ENCODE data around the gene ZNF512B. TPM values are rescaled to one million over a fixed set of nuclear protein-coding genes. Genes with fewer than 3 reads are reported as not detected.

ZNF512B gene
- total RNA-seq, 1 donor from 2014 or later, result 13.9 TPM

DNA sequence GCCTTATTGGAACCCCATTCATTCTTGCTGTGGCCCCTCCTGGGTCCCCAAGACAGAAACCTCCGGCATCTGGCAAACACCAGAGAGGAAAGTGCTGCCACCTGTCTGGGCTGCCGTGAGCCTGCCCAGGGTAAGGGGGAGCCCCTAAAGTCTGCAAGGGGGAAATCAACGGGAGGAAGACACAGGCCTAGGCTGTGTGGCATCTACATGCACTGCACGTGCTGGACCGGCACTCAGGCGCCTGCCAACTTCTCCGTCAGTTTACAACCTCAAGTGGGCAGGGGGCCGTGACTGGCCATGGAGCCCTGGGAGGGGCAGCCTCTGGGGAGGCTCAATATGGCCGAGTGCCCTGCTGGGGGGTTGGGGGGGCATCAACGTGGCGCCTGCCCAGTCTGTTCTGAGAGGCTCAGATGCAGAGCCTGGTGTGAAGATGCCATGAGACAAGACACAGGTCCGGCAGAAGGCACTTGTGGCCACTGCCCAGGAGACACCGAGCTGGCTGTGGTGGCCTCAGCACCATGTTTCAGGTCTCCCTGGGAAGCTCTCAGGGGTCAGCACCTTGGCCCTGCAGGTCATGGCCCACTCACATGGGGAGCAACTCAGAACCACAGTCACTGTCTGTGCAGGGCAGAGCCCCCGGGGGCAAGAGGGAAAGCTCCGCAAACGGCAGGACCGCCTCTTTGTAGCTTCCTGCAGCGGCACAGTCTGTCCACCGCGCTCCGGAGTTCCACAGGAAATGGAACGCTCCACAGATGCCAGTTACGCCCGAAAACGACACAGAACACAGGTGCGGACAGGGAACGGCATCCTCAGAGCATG, 21.9 kb downstream of the ZNF512B start:
- ATAC-seq, result no peak

DNA sequence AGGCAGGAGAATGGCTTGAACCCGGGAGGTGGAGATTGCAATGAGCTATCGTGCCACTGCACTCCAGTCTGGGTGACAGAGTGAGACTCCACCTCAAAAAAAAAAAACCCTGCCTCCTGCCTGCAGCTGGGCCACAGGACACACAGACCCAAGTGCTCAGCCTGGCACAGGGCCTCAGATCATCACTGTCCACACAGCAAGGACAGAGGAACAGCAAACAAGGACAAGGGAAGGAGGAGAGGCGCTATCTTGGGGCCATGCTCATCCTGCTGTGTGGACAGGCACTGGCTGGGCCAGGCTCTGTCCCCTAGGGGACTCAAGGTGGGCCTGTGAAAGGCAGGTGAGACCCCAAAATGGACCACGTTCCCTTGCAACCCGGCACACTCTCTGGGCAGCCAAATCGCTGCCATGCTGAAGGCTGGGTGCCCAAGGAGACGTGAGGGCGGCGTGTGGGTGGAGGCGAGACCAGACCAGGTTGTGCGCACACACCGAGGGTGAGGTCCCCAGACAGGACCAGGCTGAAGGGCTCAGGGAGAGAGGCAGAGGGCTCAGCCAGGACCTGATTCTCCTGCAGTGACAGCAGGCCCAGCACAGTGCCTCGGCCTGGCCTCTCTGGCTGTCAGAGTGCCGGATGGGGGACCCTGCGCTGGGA, 22.6 kb downstream of the ZNF512B start:
- ATAC-seq, result no peak

DNA sequence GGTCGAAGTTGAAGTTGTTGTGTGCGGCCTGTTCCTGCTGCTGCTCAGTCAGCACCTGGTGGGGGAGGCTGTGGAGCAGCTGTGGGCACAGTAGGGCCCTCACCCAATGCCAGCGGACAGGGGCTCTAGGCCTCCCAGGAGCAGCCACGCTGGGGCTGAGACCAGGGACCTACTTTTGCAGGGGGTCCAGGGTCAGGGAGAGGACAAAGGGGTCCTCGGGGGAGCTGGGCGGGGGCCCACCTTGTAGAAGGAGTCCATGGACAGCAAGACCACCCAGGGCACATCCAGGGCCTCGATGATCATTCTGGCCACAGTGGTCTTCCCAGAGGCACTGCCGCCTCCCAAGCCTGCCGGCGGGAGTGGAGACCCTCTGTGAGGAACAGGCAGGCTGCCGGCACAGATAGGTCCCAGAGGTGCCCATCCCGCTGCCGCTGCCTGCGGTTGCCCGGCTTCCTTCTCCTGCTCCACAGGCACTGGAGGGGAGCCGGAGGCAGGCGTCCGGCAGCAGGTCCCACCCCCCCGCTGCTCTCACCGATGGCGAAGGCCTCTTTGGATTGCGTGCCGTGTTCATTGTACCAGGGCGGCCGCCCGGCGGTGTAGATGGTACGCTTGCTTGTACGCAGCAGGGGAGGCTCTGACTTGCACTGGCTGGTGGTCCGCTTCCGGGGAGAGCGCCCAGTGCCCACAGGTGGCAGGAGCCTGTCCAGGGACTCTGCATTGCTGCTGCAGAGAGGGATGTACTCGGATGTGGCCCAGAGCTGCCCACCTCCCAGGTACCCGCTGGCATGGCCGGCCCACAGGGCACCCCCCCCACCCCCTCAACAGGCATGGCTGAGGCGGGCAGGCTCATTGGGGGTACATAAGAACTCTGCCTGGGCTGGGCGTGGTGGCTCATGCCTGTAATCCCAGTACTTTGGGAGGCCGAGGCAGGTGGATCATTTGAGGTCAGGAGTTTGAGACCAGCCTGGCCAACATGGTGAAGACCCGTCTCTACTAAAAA, 23.5 kb downstream of the ZNF512B start:
- no peak for ATAC-seq

DNA sequence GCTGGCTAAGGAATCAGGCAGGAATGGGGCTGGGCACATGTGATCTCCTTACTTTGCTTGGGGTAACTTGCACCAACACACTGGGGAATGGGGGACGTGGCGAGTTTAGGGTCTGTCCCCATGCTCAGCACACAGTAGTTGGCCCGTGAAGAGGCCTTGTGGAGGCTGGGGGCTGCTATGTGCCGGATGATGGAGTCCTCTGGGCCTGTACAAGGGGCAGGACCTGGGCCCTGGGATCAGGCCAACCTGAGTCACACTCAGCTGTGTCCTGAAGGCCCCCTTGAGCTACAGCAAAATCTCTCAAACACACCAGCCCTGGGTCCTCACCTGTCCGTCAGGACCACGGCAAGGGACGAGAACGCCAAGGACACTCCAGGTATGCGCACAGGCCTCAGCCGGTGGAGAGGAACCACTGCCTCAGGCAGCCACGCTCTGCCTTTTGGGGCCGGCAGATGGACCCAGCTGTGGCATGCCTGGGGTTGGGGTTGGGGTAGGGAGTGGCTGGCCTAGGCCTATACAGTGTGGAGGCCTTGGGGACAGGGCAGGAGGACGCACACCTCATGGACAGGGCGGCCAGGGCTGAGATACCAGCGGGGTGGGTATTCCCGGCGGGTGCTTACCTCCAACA, 24.6 kb downstream of the ZNF512B start:
- ATAC-seq, result no peak

DNA sequence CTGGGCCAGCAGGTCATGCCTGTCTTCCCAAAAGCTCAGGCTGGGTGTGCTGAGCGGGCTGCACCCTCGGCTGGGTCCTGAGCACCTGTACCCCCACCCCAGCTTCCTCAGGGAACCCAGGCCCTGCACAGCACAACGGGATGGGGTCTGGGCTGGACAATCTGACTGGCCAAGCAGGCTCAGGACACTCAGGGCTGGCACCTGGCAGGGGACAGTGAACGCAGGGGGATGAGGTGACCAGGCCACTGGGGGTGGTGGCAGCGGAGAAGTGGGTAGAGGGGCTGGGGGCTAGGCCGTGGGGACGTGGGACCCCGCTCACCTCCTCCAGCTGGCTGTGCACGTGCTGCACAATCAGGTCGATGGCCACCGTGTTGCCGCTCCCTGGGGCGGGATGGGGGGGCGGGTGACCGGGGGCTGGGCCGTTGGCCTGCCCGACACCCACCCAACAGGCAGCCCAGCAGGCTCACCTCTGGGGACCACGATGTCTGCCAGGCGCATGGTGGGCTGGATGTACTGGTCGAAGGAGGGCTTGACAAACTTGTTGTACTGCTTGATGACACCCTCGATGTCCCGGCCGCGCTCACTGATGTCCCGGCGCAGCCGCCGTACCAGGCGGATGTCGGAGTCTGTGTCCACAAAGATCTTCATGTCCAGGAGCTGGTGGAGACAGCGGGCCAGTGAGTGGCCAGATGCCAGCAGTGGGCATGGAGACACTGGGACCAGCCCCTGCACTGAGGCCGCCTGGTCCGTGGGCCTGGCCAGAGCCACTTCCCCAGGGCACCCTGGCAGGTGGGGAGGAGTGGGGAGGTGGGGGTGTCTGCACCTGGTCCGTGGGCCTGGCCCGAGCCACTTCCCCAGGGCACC, 25.4 kb downstream of the ZNF512B start:
- no peak for ATAC-seq

DNA sequence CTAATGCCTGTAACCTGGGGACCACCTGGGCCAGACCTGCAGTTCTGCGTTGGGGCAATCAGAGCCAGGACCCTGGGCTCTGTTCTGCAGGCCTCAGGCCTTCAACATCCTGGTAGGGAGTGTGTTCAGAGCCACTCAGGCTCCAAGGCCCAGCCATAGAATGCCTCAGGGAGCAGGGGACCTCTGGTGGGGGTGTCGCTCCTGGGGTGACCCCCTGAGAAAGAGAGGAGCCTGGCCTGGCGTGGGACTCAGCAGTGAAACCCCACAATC, 26.0 kb downstream of the ZNF512B start:
- no peak for ATAC-seq

DNA sequence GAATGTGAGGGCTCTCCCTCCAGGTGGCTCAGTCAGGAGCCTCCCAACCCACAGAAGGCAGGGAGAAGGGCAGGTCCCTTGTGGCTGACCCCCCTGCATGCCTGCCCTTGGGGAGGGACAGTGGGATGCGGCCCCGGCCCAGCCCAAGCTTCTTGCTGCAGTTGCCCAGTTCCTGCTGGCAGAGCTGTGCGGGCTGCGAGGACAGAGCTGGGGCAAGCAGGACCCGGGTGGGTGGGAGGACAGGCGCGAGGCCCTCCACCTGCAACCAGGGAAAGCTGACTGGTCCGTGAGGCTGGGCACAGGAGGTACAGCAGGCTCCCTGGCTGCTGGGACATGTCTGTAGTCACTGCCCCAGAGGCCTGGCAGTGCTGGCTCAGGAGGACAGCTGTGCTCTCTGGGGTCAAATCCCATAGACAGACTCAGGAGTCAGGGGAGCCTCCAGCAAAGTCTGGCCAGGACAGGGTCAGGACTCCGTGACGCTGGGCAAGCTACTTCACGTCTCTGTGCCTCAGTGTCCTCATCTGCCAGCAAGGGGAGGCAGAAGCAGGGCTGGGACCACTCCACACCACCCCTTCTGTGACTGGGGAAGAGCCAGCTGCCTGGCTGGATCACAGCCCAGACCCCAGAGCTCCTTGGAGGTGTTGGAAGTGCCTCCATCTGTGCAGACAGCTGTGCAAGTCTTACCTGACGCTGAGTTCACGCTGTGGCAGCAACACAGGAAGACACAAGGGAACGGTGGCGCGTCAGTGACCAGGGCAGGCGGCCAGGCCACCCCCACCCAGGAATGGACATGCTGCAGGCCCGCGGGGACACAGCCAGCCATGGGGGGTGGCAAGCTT, 26.5 kb downstream of the ZNF512B start:
- peak; percentile 0 for ATAC-seq

DNA sequence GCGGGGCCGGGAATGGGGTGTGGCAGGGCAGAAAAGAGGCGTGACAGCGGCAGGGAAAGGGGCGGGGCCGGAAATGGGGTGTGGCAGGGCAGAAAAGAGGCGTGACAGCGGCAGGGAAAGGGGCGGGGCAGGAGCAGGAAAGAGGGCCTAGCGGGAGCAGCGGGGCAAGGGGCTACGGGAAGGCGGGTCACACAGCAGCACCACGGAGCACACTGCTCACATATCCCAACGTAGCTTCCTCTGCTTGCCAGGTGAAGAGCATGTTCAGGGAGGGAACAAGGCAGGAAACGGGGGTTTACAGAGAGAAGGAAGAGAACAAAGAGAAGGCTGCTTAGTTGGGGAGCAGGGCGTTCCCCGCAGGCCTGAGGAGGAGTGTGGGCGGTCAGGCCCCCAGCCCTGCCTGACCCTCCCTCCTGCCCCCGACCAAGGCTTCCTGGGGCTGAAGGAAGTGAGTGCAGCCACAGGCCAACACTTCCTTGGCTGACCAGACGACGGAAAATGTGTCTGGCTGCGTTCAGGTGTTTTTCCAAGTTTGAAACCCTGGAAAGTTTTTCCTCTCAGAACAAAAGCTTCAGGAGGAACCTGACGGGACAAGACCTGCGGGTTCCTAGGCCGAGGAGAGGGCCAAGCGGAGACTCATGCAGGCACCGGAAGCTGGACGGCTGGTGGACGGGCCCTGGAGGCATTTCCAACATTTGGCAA, 27.3 kb downstream of the ZNF512B start:
- ATAC-seq, result peak; percentile 20

DNA sequence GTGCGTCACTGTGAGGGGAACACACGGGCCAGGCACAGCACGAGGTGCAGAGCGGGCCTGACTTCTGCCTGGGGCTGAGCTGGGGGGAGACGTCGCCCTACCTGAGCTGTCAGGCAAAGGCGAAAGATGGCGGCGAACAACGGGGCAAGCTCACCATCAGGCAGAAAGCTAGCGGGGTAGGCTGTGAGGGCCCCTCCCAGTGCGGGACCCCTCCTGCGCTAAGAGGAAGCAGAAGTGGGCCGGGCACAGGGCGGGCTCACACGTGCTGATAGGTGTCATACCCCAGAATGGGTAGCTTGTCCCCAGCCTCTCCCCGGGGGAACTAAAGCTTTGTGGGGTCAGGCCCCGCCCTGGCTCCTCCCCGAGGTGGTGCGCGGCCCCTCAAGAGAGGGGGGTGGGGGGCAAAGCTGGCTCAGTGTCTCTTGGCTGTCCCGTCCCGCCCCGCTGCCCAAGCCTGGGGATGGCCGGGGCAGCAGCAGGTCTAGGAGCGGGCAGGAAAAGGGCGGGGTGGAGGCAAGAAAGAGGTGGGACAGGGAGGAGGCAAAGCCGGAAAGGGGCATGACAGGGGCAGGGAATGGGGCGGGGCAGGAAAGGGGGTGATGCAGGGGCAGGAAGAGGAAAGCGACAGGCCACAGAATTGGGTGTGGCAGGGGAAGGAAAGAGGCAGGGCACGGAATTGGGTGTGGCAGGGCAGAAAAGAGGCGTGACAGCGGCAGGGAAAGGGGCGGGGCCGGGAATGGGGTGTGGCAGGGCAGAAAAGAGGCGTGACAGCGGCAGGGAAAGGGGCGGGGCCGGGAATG, 28.2 kb downstream of the ZNF512B start:
- ATAC-seq, result peak; percentile 77

DNA sequence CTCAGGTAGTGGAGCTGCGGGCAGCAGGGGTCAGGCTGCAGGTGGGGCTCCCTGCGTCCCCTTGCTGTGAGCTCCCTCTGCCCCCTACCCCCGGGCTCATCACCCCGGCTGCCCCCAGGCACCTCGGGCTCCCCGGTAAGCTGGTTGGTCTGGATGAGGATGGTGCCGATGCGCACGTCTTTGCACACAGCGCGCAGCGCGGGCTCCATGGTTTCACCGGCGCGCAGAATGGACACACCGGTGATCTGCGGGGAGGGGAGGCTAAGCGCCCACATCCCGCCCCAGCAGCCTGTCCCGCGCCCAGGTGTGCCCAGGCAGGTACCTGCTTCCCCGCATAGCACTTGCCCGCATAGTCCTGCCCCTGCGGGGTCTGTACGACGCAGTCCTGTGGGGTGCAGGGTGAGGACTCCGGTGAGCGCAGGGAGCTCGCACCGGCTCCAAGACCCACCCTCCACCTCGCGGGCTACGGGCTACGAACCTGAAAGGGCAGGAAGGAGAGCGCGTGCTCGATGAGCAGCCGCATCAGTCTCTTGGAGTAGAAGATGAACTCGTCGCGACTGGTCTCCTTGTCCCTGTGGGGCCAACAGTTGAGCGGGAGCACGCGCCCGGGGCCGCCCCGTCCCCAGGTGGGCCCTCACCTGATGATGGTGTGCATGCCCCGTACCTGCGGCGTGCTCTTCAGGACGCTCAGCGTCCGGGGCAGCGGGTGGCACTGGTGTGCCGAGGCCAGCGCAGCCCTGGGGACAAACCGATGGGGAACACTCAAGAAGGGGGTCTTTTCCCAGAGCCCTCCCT, 29.1 kb downstream of the ZNF512B start:
- peak; percentile 1 for ATAC-seq

DNA sequence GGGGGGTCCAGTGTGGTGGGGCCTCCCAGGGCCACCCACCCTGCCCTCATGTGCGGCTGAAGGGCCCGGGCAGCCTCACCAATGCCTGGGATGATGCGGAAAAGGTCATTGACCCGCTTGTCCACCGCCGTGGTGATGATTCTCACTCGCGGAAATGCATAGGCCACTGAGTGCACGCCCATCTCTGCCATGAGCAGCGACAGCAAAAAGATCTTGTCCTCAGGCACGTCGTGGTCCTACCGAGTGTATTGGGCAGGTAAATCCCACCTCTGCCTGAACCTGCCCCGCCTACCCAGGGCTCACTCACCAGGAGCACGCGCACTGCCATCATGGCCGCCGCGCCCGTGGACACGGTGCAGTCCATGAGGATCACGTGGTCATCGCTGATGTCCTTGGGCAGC, 29.7 kb downstream of the ZNF512B start:
- ATAC-seq, result no peak

DNA sequence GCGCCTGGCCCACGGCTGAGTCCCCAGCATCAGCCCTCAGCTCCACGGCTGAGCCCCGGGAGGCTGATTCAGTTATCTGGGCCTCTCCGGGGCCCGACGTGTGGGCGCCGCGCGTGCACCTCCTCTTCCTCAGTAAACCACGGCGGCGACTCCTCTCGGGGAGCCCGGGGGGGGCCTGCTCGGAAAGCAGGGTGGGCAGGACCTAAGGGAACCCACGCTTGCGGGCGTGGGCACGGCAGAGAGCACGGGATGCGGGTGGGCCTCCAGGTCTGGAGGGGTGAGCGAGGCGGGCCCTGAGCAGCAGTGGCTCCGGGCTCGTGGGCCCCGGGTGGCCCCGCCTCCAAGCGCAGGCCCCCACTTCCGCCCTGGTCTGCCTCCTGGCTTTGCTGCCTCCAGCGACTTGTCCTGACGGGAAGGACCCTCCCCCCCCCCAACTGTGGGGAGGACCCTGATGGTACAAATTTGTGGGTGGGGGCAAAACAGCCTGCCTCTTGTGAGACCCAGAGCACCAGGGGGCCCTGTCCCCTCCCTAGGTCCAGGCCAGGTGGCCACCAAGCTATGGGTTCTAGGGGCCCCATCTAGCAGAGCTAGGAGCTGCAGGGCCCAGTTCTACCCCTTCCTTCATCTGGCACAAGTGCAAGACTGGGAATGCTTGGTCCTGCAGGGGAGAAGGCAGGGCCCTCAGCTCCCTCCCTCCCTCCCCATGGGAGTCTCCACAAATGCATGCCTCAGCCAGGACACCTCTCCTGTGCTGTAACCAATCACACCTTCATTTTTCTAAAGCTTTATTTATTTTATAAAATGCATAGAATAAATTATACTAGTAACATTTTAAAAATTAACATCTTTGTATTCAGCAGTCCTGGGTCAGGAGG, 30.4 kb downstream of the ZNF512B start:
- no peak for ATAC-seq

DNA sequence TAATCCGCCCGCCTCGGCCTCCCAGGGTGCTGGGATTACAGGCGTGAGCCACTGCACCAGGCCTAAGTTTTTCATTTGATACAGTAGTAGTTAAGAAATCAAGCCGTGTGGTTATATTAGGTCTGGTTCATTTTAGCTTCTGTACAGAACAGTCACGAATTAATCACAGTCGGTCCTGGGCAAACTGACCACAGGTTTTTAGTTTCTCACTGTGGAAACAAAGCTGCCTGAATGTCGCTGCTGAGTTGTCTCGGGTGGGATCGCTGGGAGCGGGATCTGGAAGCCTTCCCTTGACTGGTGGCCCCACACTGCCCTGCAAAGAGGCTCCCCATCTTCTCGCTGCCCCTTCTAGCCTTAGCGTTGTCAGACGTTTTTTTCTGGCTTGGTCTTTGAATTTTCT, 32.1 kb downstream of the ZNF512B start:
- ATAC-seq, result no peak

DNA sequence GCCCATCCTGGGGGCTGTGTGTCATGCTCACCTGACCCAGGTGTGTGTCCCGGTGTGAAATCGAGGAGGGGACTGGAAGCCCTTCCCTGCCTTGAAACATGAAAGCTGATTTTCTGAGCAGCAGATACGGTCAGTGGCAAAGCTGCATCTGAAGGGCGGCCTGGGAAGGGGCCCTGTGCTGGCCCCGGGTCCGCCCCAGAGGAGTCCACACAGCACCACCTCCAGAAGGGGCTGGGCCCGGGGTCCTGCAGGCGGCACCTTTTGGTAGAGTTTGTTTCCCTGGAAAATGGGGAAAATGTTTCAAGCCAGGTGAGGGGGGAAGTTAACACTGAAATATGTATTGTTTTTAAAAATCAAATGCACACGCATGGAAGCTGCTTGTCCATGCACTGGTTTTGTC, 34.3 kb downstream of the ZNF512B start:
- no peak for ATAC-seq

DNA sequence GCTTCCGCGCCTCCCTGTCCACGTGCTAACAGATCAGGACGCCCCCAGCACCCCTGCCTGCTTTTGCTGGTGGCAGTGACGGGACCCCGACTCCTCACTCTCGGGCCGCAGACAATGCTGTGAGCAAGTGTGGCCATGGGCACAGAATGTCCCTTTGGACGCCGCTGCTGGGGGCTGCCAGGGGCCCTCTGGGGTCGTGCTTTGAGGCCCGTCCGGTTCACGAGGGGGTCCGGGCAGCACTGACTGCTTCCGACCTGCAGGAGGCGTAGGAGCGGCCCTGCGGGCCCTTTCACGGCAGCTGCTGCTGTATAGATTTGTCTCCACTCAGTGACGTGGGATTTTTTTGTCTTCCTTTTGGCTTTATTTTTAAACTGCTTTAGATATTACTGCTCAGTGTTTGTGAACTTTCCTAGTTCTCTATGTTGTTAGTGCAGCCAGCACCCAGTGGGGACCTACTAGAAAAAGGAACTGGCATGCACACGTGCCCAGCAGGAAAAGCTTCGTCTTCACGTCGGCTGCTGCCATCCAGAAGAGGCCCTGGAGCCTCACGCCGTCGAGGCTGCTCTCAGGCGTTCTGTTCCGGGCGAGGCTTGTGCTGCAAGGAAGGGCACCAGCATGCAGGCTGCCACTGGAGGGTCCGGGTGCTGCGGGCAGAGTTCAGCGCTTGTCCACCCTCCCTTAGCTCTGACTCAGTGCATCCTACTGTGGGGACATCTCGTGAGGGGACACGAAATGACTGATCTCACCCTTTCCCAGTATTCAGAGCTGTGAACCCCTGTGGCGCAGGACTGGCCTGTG, 35.3 kb downstream of the ZNF512B start:
- ATAC-seq, result no peak

DNA sequence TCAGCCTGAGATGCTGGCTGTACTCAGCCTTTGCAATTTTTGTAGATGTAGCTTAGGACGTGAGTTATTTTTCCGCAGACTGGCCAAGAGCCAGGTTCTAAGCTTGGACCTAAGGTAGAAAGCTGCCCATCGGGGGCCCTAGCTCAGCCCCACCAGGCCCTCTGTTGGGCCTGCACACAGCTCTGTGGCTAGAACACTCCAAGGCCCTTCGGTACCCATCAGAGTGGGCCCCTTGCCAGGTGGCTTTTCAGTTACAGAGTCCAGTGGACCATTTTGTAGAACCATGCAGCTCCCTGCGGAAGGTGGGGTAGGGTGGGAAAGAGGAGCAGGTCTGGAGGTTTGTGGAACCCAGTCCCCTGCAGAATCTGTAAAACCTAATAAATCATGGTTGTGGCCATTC, 36.1 kb downstream of the ZNF512B start:
- ATAC-seq, result no peak
